Tibial nerve (tissue), 4 donors: Measurements from ENCODE around the gene UTS2B.

Experiments
- CTCF ChIP-seq, 5 experiments: fragments of 200-600 bp in 3 of 5; fragments of 450-650 bp in 2 of 5; sonication (generic) in 3 of 5; IDR thresholded peaks; one replicate each; pipeline ENCODE4 v1.5.1; 2016 to 2019; ENCODE audit warnings: antibody characterized with exemption in 5 of 5, mild to moderate bottlenecking in 3 of 5, moderate library complexity in 2 of 5
- EP300 ChIP-seq, 2 donors: sonication (generic); formaldehyde crosslinking; IDR thresholded peaks; one replicate each; pipeline ENCODE4 v1.6.1; 2017; ENCODE audit warnings: antibody characterized with exemption in 2 of 2, mild to moderate bottlenecking in 1 of 2
- POLR2A ChIP-seq, 2 donors: fragments of 450-650 bp; IDR thresholded peaks; one replicate each; pipeline ENCODE4 v1.6.1; 2017; ENCODE audit warnings: antibody characterized with exemption in 2 of 2, mild to moderate bottlenecking in 2 of 2, moderate library complexity in 2 of 2

- TF ChIP-seq CTCF (IDR thresholded peaks at IDR 0.05) (no peak), POLR2A (IDR thresholded peaks at IDR 0.05) (no peak), EP300 (IDR thresholded peaks at IDR 0.05) (no peak)
Observed at GRCh38 chr3:191290311-191291025, 39.9 kb downstream of the UTS2B start.
